ENCODE data around the gene PNLIP.

DNA sequence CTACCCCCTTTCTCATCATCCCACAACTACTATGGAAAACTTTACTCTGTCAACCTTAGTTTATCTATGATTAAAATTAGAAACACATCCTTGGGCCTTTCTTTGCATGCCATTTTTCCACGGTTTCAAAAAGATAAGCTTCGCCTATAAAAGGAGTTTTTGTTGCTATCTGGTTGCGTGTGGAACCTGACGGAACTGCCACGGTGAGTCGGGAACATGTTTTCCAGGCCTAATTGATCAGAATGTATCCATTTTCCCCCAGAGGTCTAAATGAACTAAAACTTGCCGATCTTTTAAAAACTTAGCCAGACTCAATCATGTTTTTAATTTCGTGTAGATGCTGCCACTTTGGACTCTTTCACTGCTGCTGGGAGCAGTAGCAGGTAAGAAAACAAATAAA lies at the start of gene PNLIP:
- TF ChIP-seq TARDBP (IDR thresholded peaks at IDR 0.05) (no peak), IRF2 (CRISPR knock-in tag; IDR thresholded peaks at IDR 0.05) (no peak), POLR2AphosphoS5 (IDR thresholded peaks at IDR 0.05; ENCODE audit: control insufficient read depth, insufficient read depth, low read depth, low read length) (no peak), POLR2A (conservative IDR thresholded peaks at IDR 0.05) (no peak)
- TF ChIP-seq, protein P1, sequence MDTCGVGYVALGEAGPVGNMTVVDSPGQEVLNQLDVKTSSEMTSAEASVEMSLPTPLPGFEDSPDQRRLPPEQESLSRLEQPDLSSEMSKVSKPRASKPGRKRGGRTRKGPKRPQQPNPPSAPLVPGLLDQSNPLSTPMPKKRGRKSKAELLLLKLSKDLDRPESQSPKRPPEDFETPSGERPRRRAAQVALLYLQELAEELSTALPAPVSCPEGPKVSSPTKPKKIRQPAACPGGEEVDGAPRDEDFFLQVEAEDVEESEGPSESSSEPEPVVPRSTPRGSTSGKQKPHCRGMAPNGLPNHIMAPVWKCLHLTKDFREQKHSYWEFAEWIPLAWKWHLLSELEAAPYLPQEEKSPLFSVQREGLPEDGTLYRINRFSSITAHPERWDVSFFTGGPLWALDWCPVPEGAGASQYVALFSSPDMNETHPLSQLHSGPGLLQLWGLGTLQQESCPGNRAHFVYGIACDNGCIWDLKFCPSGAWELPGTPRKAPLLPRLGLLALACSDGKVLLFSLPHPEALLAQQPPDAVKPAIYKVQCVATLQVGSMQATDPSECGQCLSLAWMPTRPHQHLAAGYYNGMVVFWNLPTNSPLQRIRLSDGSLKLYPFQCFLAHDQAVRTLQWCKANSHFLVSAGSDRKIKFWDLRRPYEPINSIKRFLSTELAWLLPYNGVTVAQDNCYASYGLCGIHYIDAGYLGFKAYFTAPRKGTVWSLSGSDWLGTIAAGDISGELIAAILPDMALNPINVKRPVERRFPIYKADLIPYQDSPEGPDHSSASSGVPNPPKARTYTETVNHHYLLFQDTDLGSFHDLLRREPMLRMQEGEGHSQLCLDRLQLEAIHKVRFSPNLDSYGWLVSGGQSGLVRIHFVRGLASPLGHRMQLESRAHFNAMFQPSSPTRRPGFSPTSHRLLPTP (IDR thresholded peaks at IDR 0.05; ENCODE audit: borderline replicate concordance, extremely low read depth, insufficient read length) = no peak
